WTC11 (cell line): ENCODE results near the gene ZDHHC14. TPM values are rescaled to one million over a fixed set of nuclear protein-coding genes. Genes with fewer than 3 reads are reported as not detected.

Source experiments
- ATAC-seq: fragments of 200-7000 bp; cut with Tn5 transposase; 2 replicates; pipeline ENCODE4 v1.10.0; 2021; ENCODE audit warnings: mild to moderate bottlenecking, moderate library complexity
- CTCF ChIA-PET: fragments of 300-600 bp; sonication (Branson Sonifier 250); formaldehyde crosslinking; loops from one replicate; lab custom pipeline; 2021; ENCODE audit warnings: antibody characterized with exemption; lab: Charles Lee
- POLR2A ChIA-PET: fragments of 350-600 bp; sonication (Branson Sonifier 250); formaldehyde crosslinking; loops from one replicate; lab custom pipeline; 2021; ENCODE audit warnings: antibody characterized with exemption; lab: Charles Lee
- DNase-seq: peaks from one replicate; pipeline ENCODE4 v3.0.0; 2021; ENCODE audit warnings: low spot score
- H3K27ac Mint-ChIP-seq: 2 replicates; pipeline ENCODE4 v1.8.0; 2021; ENCODE audit warnings: mixed read lengths
- H3K27me3 Mint-ChIP-seq: 2 replicates; pipeline ENCODE4 v1.8.0; 2021; ENCODE audit warnings: low read depth, mild to moderate bottlenecking, moderate library complexity, mixed read lengths
- H3K36me3 Mint-ChIP-seq: 2 replicates; pipeline ENCODE4 v1.8.0; 2021; ENCODE audit warnings: mixed read lengths
- H3K4me1 Mint-ChIP-seq: 2 replicates; pipeline ENCODE4 v1.8.0; 2022; ENCODE audit warnings: mixed read lengths
- H3K4me3 Mint-ChIP-seq: 2 replicates; pipeline ENCODE4 v1.8.0; 2021; ENCODE audit warnings: mild to moderate bottlenecking, moderate library complexity, mixed read lengths
- H3K9me3 Mint-ChIP-seq: 2 replicates; pipeline ENCODE4 v1.8.0; 2021; ENCODE audit warnings: mixed read lengths
- CREM ChIP-seq: sonication (generic); formaldehyde crosslinking; IDR thresholded peaks from 2 replicates; pipeline ENCODE4 v1.8.1; 2022; ENCODE audit warnings: mild to moderate bottlenecking, missing genetic modification reagents, moderate library complexity
- ESRRA ChIP-seq: sonication (generic); formaldehyde crosslinking; IDR thresholded peaks from 2 replicates; pipeline ENCODE4 v1.8.1; 2022; ENCODE audit warnings: mild to moderate bottlenecking, missing genetic modification reagents, borderline replicate concordance
- FOXP4 ChIP-seq: sonication (generic); formaldehyde crosslinking; IDR thresholded peaks from 2 replicates; pipeline ENCODE4 v1.8.0; 2022; ENCODE audit warnings: mild to moderate bottlenecking, missing genetic modification reagents
- GABPB1 ChIP-seq: sonication (generic); formaldehyde crosslinking; IDR thresholded peaks from 2 replicates; pipeline ENCODE4 v1.8.1; 2023; ENCODE audit warnings: mild to moderate bottlenecking, missing genetic modification reagents
- IRF2 ChIP-seq: sonication (generic); formaldehyde crosslinking; IDR thresholded peaks from 2 replicates; pipeline ENCODE4 v1.8.0; 2022; ENCODE audit warnings: low read depth, missing genetic modification reagents, borderline replicate concordance
- MLX ChIP-seq: sonication (generic); formaldehyde crosslinking; IDR thresholded peaks from 2 replicates; pipeline ENCODE4 v1.8.1; 2023; ENCODE audit warnings: mild to moderate bottlenecking, missing genetic modification reagents, moderate library complexity
- NFE2L1 ChIP-seq: sonication (generic); formaldehyde crosslinking; IDR thresholded peaks from 2 replicates; pipeline ENCODE4 v1.8.1; 2023; ENCODE audit warnings: missing genetic modification reagents
- PREB ChIP-seq: sonication (generic); formaldehyde crosslinking; IDR thresholded peaks from 2 replicates; pipeline ENCODE4 v1.8.1; 2022; ENCODE audit warnings: mild to moderate bottlenecking, missing genetic modification reagents, moderate library complexity, borderline replicate concordance
- TP53 ChIP-seq: sonication (generic); formaldehyde crosslinking; IDR thresholded peaks from 2 replicates; pipeline ENCODE4 v1.8.1; 2023; ENCODE audit warnings: mild to moderate bottlenecking, missing genetic modification reagents
- USF2 ChIP-seq: sonication (generic); formaldehyde crosslinking; IDR thresholded peaks from 2 replicates; pipeline ENCODE4 v1.8.1; 2023; ENCODE audit warnings: mild to moderate bottlenecking, missing genetic modification reagents, moderate library complexity
- ZNF138 ChIP-seq: sonication (generic); formaldehyde crosslinking; conservative IDR thresholded peaks from 2 replicates; pipeline ENCODE4 v1.8.1; 2022; ENCODE audit warnings: mild to moderate bottlenecking, moderate library complexity, missing genetic modification reagents
- ZNF317 ChIP-seq: sonication (generic); formaldehyde crosslinking; IDR thresholded peaks from 2 replicates; pipeline ENCODE4 v1.8.1; 2023; ENCODE audit warnings: low read depth, mild to moderate bottlenecking, moderate library complexity, missing genetic modification reagents, borderline replicate concordance
- ZNF416 ChIP-seq: fragments of 250-450 bp; sonication (Bioruptor Pico); IDR thresholded peaks from 2 replicates; pipeline ENCODE4 v1.9.0; 2021; ENCODE audit warnings: mild to moderate bottlenecking, inconsistent platforms
- ZNF425 ChIP-seq: fragments of 250-450 bp; sonication (Bioruptor Pico); conservative IDR thresholded peaks from 2 replicates; pipeline ENCODE4 v1.9.0; 2021; ENCODE audit warnings: mild to moderate bottlenecking
- ZNF532 ChIP-seq: fragments of 250-450 bp; sonication (Bioruptor Pico); IDR thresholded peaks from 2 replicates; pipeline ENCODE4 v1.9.0; 2021; ENCODE audit warnings: mild to moderate bottlenecking, borderline replicate concordance
- ZSCAN18 ChIP-seq: fragments of 250-450 bp; sonication (Bioruptor Pico); IDR thresholded peaks from 2 replicates; pipeline ENCODE4 v2.1.2; 2022; ENCODE audit warnings: mild to moderate bottlenecking, moderate library complexity
- total RNA-seq: library from RNA; stranded (reverse); gene quantifications from 3 replicates; pipeline ENCODE4 v1.2.3, GENCODE V29; 2021
- TF ChIP-seq, protein P1 (sequence below): sonication (generic); formaldehyde crosslinking; IDR thresholded peaks from 2 replicates; pipeline ENCODE4 v1.8.0; 2023; ENCODE audit warnings: mild to moderate bottlenecking, missing genetic modification reagents
- TF ChIP-seq, protein P2 (sequence below): sonication (generic); formaldehyde crosslinking; IDR thresholded peaks from 2 replicates; pipeline ENCODE4 v1.8.1; 2023; ENCODE audit warnings: mild to moderate bottlenecking, missing genetic modification reagents
- TF ChIP-seq, protein P3 (sequence below): sonication (generic); formaldehyde crosslinking; IDR thresholded peaks from 2 replicates; pipeline ENCODE4 v1.8.0; 2022; ENCODE audit warnings: mild to moderate bottlenecking, missing genetic modification reagents

ZDHHC14 gene
- total RNA-seq, 1 experiment from 2014 or later, result 6.6 TPM

- TF ChIP-seq ZNF416 (CRISPR knock-in tag), result no peak
- TF ChIP-seq MLX (CRISPR knock-in tag), result no peak
- TF ChIP-seq PREB, result no peak
- TF ChIP-seq, protein P1, sequence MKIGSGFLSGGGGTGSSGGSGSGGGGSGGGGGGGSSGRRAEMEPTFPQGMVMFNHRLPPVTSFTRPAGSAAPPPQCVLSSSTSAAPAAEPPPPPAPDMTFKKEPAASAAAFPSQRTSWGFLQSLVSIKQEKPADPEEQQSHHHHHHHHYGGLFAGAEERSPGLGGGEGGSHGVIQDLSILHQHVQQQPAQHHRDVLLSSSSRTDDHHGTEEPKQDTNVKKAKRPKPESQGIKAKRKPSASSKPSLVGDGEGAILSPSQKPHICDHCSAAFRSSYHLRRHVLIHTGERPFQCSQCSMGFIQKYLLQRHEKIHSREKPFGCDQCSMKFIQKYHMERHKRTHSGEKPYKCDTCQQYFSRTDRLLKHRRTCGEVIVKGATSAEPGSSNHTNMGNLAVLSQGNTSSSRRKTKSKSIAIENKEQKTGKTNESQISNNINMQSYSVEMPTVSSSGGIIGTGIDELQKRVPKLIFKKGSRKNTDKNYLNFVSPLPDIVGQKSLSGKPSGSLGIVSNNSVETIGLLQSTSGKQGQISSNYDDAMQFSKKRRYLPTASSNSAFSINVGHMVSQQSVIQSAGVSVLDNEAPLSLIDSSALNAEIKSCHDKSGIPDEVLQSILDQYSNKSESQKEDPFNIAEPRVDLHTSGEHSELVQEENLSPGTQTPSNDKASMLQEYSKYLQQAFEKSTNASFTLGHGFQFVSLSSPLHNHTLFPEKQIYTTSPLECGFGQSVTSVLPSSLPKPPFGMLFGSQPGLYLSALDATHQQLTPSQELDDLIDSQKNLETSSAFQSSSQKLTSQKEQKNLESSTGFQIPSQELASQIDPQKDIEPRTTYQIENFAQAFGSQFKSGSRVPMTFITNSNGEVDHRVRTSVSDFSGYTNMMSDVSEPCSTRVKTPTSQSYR, result no peak
- TF ChIP-seq ESRRA, result no peak
- no peak for TF ChIP-seq ZNF138
- TF ChIP-seq, protein P2, sequence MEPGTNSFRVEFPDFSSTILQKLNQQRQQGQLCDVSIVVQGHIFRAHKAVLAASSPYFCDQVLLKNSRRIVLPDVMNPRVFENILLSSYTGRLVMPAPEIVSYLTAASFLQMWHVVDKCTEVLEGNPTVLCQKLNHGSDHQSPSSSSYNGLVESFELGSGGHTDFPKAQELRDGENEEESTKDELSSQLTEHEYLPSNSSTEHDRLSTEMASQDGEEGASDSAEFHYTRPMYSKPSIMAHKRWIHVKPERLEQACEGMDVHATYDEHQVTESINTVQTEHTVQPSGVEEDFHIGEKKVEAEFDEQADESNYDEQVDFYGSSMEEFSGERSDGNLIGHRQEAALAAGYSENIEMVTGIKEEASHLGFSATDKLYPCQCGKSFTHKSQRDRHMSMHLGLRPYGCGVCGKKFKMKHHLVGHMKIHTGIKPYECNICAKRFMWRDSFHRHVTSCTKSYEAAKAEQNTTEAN (CRISPR knock-in tag), result no peak
- no peak for TF ChIP-seq GABPB1 (CRISPR knock-in tag)
Measured at GRCh38 chr6:157674061-157674460, 293.1 kb downstream of the ZDHHC14 start (continued).

GRCh38 chr6:157675831-157676230 lies 294.8 kb downstream of the ZDHHC14 start:
- H3K9me3 Mint-ChIP-seq, result no peaks in the 10 kb centered on the region
- POLR2A ChIA-PET, result no interaction called here
- ATAC-seq (no peak), DNase-seq (no peak)
- CTCF ChIA-PET, result no interaction called here
- H3K27ac Mint-ChIP-seq, result no peak overlapping the region
- H3K27me3 Mint-ChIP-seq, result no peaks in the 10 kb centered on the region
- no peak overlapping the region for H3K4me3 Mint-ChIP-seq
- H3K36me3 Mint-ChIP-seq, result 0 out of 2 replicates have a peak, but pooled peaks cover 3% of the 10 kb centered on the region
- peaks cover 2% of the 10 kb centered on the region for H3K4me1 Mint-ChIP-seq
- TF ChIP-seq FOXP4 (CRISPR knock-in tag) (no peak), ZSCAN18 (no peak), USF2 (CRISPR knock-in tag) (no peak), TP53 (CRISPR knock-in tag) (no peak), ZNF317 (no peak), ZNF425 (CRISPR knock-in tag) (no peak), IRF2 (CRISPR knock-in tag) (no peak), CREM (CRISPR knock-in tag) (no peak), ZNF532 (CRISPR knock-in tag) (no peak), NFE2L1 (CRISPR knock-in tag) (no peak)
- TF ChIP-seq, protein P3, sequence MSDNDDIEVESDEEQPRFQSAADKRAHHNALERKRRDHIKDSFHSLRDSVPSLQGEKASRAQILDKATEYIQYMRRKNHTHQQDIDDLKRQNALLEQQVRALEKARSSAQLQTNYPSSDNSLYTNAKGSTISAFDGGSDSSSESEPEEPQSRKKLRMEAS (CRISPR knock-in tag), result no peak
- TF ChIP-seq, all 79 proteins: peak for 0
